ENCODE data around the gene ZCCHC3.

DNA sequence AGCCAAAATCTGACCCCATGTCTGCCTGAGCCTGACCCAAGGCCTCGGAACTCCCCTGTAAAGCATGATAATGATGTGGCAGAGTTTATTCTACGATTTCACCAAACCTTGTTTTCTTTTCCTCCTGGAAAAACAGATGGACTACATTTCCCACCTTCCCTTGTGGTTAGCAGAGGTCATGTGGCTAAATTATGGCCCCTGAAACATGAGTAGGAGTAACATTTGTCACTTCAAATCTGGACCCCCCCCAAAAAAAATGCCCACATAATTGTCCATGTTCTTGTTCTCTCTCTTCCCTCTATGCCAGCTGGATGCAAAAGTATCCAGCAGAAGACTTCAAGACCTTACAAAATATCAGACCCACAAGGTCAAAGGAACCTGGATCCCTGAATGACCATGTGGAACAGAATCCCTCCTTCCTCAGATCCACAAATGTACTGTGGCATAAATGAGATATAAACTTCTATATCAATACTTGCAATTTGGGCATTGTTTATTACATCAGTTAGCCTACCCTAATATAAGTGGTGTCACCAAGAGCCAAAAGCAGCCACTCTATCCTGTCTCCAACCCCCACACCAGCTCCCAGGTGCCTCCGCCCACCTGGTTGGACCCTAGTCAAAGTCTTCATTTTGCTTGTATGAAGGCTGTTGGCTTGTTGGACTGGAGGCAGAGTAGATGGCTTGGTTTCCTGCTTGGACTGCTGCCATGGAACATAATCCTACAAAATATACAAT is 8.2 kb upstream of the ZCCHC3 start:
- TF ChIP-seq, protein P1, sequence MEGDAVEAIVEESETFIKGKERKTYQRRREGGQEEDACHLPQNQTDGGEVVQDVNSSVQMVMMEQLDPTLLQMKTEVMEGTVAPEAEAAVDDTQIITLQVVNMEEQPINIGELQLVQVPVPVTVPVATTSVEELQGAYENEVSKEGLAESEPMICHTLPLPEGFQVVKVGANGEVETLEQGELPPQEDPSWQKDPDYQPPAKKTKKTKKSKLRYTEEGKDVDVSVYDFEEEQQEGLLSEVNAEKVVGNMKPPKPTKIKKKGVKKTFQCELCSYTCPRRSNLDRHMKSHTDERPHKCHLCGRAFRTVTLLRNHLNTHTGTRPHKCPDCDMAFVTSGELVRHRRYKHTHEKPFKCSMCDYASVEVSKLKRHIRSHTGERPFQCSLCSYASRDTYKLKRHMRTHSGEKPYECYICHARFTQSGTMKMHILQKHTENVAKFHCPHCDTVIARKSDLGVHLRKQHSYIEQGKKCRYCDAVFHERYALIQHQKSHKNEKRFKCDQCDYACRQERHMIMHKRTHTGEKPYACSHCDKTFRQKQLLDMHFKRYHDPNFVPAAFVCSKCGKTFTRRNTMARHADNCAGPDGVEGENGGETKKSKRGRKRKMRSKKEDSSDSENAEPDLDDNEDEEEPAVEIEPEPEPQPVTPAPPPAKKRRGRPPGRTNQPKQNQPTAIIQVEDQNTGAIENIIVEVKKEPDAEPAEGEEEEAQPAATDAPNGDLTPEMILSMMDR (IDR thresholded peaks at IDR 0.05) = no peak
- TF ChIP-seq POLR2A (IDR thresholded peaks at IDR 0.05) = no peak
